ENCODE measurements around the gene PTPRN.

PTPRN gene

GRCh38 chr2:219308142-219309101 lies 779 bp downstream of the PTPRN start:
- ChIA-PET POLR2A (no interaction called here), CTCF (interaction anchor here (1.5 to 4.4 kb wide), 3 partner anchors 9 to 31 kb away, joined by 3 to 19 read pairs (median 6); no protein-coding TSS in a partner anchor)
- no peak for TF ChIP-seq CTCF (IDR thresholded peaks at IDR 0.05; ENCODE audit: control extremely low read depth, extremely low read depth, low read depth, missing control alignments)
- DNase-seq (ENCODE audit: extremely low spot score), result peak; percentile 84

- DNase-seq (ENCODE audit: extremely low spot score), result no peak
- ChIA-PET CTCF (interaction anchor here (0.8 to 4.4 kb wide), 2 partner anchors 11 to 97 kb away, joined by 3 to 19 read pairs; no protein-coding TSS in a partner anchor), POLR2A (no interaction called here)
- TF ChIP-seq CTCF (IDR thresholded peaks at IDR 0.05; ENCODE audit: control extremely low read depth, extremely low read depth, low read depth, missing control alignments), result no peak
Observed at GRCh38 chr2:219306047-219306446, 3.2 kb downstream of the PTPRN start.

- no peak for DNase-seq (ENCODE audit: extremely low spot score)
- CTCF ChIA-PET, result interaction anchor here (1.7 kb wide), 1 partner anchor 9 kb away, joined by 11 read pairs; no protein-coding TSS in a partner anchor
- no peak for TF ChIP-seq CTCF (IDR thresholded peaks at IDR 0.05; ENCODE audit: control extremely low read depth, extremely low read depth, low read depth, missing control alignments)
- POLR2A ChIA-PET, result no interaction called here
Observed at GRCh38 chr2:219304223-219304622, 5.0 kb downstream of the PTPRN start.

- TF ChIP-seq CTCF (IDR thresholded peaks at IDR 0.05; ENCODE audit: control extremely low read depth, extremely low read depth, low read depth, missing control alignments), result no peak
- no peak for DNase-seq (ENCODE audit: extremely low spot score)
- ChIA-PET CTCF (interaction anchor here (1.2 to 10.7 kb wide), 7 partner anchors 7 to 322 kb away, joined by 3 to 260 read pairs (median 5); partner anchors contain the start of gene NHEJ1), POLR2A (no interaction called here)
Observed at GRCh38 chr2:219302412-219302968, 6.7 kb downstream of the PTPRN start.

- POLR2A ChIA-PET, result no interaction called here
- CTCF ChIA-PET, result interaction anchor here (0.7 to 12.0 kb wide), 18 partner anchors 8 to 423 kb away, joined by 3 to 260 read pairs (median 8); partner anchors contain the start of genes CNPPD1, DNAJB2, DNPEP and GLB1L
Observed at GRCh38 chr2:219300022-219300421, 9.2 kb downstream of the PTPRN start.

More at GRCh38 chr2:219300022-219300421, 9.2 kb downstream of the PTPRN start:
- DNase-seq (ENCODE audit: extremely low spot score), result no peak
- no peak for TF ChIP-seq CTCF (IDR thresholded peaks at IDR 0.05; ENCODE audit: control extremely low read depth, extremely low read depth, low read depth, missing control alignments)

Measured in GM10248 (cell line).